Muscle of arm (tissue), 12 donors: Measurements from ENCODE around the gene FER1L5. TPM values are rescaled to one million over a fixed set of nuclear protein-coding genes. Genes with fewer than 3 reads are reported as not detected.

Experiments used
- DNase-seq: peaks from one replicate; pipeline ENCODE4 v3.0.0-alpha.2; 2013
- polyA plus RNA-seq, 12 donors: library from polyadenylated mRNA; unstranded; fragments of 120-200 nt; gene quantifications; one replicate each; pipeline ENCODE4 v1.2.1, GENCODE V29; 2013; ENCODE audit not compliant: insufficient read length in 12 of 12

Gene FER1L5
- polyA plus RNA-seq, 12 donors, result 0.35 to 3.8 (median 2.1) TPM; not detected in 2

GRCh38 chr2:96680561-96681141 lies 38.1 kb downstream of the FER1L5 start:
- DNase-seq, result no peak

DNA sequence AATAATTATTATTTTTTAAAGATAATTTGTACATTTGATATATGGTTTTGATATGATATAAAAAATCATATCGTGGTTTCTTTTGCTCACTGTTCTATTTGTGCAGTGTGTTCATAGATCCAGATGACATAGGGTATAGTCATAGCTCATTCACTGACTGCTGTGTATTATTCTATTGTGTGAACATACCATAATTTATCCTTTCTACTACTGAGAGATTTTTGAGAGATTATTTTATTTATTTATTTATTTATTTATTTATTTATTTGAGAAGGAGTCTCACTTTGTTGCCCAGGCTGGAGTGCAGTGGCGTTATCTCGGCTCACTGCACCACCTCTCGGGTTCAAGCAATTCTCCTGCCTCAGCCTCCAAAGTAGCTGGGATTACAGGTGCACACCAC lies 39.0 kb downstream of the FER1L5 start:
- no peak for DNase-seq

DNA sequence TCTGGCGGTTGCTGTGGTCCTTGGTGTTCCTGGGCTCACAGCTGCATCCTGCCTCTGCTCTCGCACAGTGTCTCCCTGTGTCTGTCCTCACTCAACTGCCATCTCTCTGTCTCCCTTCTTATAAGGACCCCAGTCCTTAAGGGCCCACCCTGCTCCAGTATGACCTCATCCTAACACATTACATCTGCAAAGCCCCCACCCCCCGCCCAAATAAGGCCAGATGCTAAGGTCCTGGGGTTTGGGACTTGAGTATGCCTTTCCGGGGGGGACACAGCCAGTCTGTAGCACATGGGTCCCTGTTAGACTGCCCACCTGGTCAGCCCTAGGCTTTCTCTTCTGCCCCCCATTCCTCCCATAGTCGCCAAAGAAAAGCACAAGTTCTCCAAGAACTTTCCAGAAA lies 40.7 kb downstream of the FER1L5 start:
- DNase-seq, result no peak

GRCh38 chr2:96683972-96684820 lies 41.6 kb downstream of the FER1L5 start:
- DNase-seq, result no peak

DNA sequence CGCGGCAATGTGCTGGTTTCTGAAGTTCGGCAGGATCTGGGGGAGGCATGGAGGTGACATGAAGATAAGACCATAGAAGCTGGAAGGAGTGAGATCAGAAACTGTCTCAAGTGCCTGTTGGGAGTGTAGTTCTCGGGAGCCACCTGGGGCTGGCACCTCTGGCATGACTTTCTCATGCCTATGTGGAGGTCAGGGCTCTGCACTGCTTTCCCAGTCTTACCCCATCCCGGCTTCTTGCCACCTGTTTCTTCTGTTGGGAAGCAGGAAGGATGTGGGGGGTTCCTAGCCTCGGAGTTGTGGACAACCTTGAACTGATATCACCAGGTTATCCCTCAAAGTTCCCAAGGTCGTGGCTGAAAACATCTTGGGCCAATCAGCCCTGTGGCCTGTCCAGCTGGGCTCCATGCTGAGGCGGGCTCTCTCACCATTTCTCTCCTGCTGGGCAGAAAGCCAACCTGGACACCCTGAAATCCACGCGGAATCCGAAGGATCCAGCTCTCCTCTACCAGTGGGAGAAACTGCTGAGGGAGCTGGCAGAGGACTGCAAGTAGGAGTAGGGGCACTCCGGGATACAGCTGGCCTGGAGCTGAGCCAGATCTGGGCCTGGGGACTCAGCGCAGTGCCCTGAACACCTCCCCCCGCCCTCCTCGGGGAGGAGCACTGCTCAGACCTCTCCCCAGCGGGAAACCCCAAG lies 42.5 kb downstream of the FER1L5 start:
- DNase-seq, result peak; percentile 9

DNA sequence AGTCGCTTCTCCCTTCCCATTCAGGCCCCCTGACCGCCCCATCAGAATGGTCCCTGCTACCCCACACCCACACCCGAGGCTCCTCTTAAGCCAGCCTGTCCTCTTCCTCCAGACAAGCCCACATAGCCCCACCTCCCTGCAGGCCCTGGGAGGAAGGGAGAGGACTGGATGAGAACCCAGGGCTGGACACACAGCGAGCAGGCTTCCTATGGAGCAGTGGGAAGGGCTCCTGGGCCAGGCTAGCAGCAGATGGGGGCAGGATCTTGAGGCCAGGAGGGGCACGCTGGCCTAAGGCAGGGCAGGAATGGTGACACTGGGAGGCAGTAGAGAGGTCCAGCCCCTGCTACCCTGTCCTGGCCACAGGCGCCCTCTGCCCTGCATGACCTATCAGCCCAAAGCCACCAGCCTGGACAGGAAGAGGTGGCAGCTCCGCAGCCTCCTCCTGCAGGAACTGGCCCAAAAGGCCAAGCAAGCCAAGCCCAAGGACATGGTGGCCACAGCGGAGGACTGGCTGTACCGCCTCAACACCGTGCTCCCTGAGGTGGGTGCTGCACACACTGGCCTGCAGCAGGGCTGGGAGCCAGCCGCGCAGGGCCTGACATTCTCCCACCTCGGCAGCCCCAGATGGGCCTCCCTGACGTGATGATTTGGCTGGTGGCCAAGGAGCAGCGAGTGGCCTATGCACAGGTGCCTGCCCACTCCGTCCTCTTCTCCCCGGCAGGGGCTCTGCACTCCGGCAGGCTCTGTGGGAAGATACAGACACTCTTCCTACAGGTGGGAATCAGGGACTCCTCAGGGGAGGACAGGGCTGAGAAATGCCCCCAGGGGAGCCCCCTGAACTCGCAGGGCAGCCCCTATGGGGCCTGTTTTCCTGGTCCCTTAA lies 43.3 kb downstream of the FER1L5 start:
- DNase-seq, result peak; percentile 17

DNA sequence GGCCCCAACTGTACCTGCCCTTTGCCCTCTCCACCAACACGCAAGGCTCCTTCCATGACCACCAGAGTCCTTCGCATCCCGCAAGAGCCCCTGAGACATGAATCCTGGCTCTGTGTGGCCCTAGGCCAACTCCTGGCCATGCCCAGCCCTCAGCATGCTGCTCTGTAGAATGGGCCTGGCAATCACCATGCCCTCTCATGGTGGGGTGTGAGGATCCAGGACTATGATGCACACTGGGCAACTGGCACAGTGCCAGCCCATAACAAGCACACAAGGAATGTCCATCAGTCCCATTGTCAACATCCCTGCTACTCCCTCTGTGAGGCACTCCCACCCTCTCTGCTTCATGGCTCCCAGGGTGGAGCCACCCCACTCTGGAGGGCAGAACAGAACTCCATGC lies 44.7 kb downstream of the FER1L5 start:
- no peak for DNase-seq

DNA sequence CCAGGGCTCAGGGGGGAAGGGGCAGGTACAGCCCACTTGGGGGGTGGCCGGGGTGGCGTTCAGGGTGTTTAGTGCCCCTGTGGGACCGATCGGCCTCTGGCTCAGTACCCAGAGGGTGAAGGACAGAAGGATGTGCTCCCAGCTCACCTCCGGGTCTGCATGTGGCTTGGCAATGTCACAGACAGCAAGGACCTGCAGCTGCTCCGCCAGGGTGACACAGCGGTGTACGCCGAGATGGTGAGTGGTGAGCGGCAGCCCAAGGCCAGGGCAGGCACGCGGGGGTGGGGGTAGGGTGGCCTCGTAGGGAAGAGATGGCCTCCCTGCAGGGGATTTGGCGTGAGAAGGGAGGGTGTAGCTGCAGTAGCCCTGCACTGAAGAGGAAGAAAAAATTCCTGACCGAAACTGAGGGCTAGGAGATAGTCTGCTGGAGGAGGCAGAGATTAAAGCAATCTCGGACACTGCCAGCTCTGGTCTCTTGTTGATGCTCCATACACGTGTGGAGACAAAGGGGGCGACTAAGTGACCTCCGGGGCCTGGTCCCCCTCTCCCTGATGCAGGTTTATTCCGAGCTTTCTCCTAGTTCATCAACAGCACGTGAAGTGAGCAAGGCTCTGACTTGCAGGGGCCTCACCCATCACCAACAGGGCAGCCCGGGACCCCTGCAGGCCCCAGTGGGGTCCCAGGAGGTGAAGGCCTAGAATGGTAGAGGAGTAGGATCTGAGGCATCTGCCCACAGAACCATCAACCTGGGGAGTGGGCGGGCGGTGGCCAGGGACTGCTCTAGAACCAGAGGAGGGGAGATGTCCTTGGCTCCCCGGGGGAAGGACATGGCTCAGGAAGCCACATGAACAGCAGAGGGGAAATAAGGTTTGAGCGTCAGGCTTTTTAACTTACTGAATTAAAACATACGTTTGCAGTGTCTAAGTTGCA lies 45.4 kb downstream of the FER1L5 start:
- no peak for DNase-seq

DNA sequence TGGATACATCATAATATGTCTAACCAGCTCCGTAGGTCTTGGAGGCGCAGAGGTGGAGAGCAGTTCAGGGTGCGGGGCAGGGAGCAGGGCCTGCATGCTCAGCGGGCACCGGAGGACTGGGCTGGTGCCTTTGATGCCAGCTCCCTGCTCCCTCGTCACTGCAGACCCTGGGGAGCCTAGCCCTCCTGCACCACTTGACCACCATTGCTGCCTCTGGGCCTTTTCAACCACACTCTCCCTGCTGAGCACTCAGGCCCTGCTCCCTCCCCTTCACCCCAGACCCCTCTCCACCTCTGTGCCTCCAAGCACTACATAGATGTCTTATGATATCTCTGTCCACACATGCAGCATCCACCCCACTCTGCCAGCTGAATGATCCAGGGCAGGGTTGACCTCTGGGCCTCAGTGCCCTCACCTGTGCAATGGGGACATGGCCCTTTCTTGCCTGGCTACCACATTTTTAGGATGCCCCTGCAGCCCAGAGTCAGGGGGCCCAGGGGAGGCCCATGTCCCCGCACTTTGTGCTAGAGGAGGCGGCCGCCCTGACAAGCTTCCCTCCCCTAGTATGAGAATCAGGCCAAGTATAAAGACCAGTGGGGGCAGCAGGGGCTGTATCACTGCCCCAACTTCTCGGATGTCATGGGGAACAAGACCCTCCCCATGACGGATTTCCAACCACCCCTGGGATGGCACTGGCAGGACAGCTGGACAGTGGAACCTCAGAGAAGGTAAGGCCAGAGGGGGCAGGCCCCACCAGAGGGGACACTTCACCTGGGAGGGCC lies 46.3 kb downstream of the FER1L5 start:
- DNase-seq, result no peak

DNA sequence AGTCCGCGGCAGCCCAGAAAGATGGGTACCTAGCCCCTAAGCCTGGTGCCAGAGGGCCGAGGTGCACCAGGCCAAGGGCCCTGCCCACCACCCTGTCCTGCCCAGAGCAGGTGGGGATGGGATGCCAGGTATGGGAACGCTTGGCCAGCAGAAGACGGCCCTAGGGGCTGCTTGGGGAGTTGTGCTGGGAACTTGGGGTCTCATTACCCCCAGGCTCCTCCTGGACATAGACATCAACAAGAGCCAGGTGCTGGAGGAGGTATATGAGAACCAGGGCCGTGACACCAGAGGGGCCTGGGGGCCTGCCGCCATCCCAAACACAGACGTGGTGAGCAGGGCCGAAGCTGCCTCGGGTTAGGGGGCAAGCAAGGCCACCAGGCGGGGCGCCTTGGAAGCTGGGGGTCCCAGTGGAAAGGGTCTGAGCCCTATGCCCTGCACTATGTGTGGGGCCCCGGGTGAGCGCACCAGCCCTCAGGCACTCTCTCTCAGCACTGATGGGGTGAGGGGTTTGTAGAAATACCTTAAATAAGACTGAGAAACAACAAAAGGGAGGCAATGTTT lies 46.9 kb downstream of the FER1L5 start:
- no peak for DNase-seq

- DNase-seq, result no peak
Measured at GRCh38 chr2:96690306-96691021, 47.9 kb downstream of the FER1L5 start.

DNA sequence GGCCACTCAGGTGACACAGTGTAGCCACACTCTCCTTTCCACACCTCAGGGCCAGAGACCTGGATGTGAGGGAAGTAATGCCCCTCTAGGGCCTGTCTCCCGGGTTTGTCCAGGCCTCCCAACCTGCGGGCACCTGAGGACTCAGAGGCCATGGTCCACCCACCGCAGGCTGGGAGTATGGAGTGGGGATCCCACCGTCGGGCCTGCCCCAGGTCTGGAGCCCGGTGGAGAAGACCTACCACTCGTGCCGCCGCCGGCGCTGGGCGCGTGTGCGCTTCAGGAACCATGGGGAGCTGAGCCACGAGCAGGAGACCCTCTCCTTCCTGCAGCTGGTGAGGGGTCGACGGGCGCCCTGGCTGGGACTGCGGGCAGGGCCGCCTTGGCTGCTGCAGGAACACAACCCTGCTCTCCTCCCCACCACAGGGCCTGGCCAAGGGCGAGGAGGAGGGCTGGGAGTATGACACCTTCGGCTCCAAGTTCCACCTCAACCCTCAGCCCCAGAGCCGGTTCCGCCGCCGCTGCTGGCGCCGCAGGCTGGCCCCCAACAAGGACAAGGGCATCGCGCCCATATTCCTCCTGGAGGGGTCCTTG lies 48.6 kb downstream of the FER1L5 start:
- DNase-seq, result no peak

- no peak for DNase-seq
Measured at GRCh38 chr2:96692094-96692971, 49.8 kb downstream of the FER1L5 start.

DNA sequence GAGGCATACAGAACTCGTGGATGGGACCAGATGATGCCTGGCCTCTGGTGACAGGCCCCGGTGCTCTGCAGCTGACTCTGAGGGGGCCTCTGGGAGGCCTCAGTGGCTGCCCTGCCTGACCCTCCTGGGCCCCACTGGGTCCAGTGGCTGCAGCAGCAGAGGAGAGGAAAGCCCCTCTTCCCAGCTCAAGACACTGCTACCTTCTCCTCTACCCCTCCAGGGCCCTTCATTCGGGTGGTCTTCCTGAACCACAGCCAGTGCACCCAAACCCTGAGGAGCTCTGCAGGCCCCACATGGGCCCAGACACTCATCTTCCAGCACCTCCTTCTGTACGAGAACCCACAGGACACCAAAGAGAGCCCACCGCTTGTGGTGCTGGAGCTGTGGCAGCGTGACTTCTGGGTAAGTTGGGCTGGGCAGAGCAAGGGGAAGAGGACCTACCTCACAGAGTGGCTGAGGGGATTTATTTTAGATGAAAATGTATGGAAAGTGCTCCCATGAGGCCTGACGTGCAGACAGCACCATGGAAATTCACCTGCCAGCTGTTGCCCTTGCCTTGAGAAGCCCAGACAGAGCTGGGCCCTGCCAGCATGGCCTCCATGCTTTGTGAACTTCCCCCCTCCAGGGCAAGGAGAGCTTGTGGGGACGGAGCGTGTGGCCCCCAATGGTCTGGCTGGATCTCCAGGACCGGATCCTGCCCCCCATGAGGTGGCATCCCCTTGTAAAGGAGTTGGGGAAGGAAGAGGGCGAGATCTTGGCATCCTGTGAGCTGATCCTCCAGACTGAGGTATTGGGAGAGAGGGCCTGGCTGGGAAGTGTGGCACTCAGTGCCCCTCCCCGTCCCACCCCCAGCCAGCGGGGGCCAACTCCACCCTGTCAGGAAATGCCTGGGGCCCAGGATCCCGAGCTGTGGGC lies 51.0 kb downstream of the FER1L5 start:
- no peak for DNase-seq

GRCh38 chr2:96694279-96694678 lies 51.7 kb downstream of the FER1L5 start:
- no peak for DNase-seq

DNA sequence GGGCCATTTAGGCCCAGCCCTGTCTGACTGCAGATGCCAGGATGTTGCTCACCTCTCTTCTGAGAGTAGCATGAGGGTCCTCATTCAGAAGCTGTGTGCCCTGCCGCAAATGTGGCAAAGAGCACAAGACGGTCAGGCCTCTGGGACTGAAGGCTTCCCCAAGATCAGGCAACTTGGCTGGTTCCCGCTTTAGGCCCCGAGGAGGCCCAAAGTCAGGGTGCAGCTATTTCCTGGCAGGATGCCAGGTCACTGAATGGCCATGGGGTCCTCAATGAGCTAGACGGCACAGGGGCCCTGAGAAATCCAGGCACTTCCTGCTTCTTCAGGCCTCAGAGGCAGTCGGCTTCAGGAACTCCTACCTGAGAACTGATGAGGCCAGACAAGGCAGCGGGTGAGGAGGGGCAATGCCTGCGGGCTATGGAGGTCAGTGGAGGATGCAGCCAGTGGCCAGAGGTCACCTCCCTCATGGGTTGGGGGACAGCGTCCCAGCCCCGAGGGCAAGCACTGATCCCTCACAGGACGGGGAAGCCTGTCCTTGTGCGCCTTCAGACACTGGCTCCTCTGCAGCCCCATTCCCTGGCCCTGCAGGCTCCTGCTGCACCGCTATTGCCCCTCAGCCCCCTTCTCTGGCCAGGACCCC lies 52.4 kb downstream of the FER1L5 start:
- DNase-seq, result no peak
